Keratinocyte (primary cell): ENCODE results near the gene SPECC1L. TPM values are rescaled to one million over a fixed set of nuclear protein-coding genes. Genes with fewer than 3 reads are reported as not detected.

Source experiments
- DNase-seq: peaks from one replicate; pipeline ENCODE4 v3.0.0-alpha.2; 2011; ENCODE audit warnings: low read depth, missing footprints, low spot score
- FAIRE-seq: peaks from 2 replicates; lab custom pipeline; 2011; peaks lifted over from hg19 to GRCh38; lab: Jason Lieb, UNC
- H2AFZ ChIP-seq: 2 replicates; pipeline ENCODE4 v1.6.0; 2012; ENCODE audit warnings: low read length, control low read depth, inconsistent platforms; ENCODE audit not compliant: control insufficient read depth
- H3K27ac ChIP-seq: 2 replicates; pipeline ENCODE4 v1.5.1; 2011; ENCODE audit warnings: low read length; ENCODE audit not compliant: control insufficient read depth, insufficient read depth
- H3K27me3 ChIP-seq: 3 replicates; pipeline ENCODE4 v1.6.0; 2011; ENCODE audit warnings: low read length; ENCODE audit not compliant: control insufficient read depth, insufficient read depth; ENCODE audit errors: extremely low read depth
- H3K36me3 ChIP-seq, 2 experiments: 2 replicates in 1 of 2; 3 replicates in 1 of 2; pipeline ENCODE4 v1.5.1; 2011; ENCODE audit warnings: low read length in 2 of 2, mild to moderate bottlenecking in 1 of 2; ENCODE audit not compliant: control insufficient read depth in 2 of 2, insufficient read depth in 2 of 2; ENCODE audit errors: extremely low read depth in 1 of 2
- H3K4me1 ChIP-seq: 3 replicates; pipeline ENCODE4 v1.5.1; 2011; ENCODE audit warnings: low read length; ENCODE audit not compliant: control insufficient read depth, insufficient read depth; ENCODE audit errors: extremely low read depth
- H3K4me2 ChIP-seq: 3 replicates; pipeline ENCODE4 v1.6.0; 2011; ENCODE audit warnings: low read depth, low read length; ENCODE audit not compliant: control insufficient read depth, insufficient read depth; ENCODE audit errors: extremely low read depth
- H3K4me3 ChIP-seq, 3 experiments: fragments of 200-600 bp in 1 of 3; sonication (generic) in 1 of 3; 2 replicates in 2 of 3; 3 replicates in 1 of 3; pipeline ENCODE4 v1.5.1; 2011 to 2016; ENCODE audit warnings: low read length in 3 of 3, mild to moderate bottlenecking in 3 of 3, control low read depth in 2 of 3, inconsistent platforms in 1 of 3, low read depth in 1 of 3, mixed read lengths in 1 of 3, mixed run types in 1 of 3, moderate library complexity in 1 of 3; ENCODE audit not compliant: control insufficient read depth in 2 of 3, insufficient read depth in 2 of 3; ENCODE audit errors: extremely low read depth in 1 of 3
- H3K79me2 ChIP-seq: 2 replicates; pipeline ENCODE4 v1.6.0; 2012; ENCODE audit warnings: low read length; ENCODE audit not compliant: control insufficient read depth, insufficient read depth
- H3K9ac ChIP-seq: 3 replicates; pipeline ENCODE4 v1.6.0; 2011; ENCODE audit warnings: low read length; ENCODE audit not compliant: control insufficient read depth, insufficient read depth; ENCODE audit errors: extremely low read depth
- H3K9me1 ChIP-seq: 3 replicates; pipeline ENCODE4 v1.6.0; 2011; ENCODE audit warnings: low read length; ENCODE audit not compliant: control insufficient read depth, insufficient read depth; ENCODE audit errors: extremely low read depth
- H3K9me3 ChIP-seq: 2 replicates; pipeline ENCODE4 v1.5.1; 2012; ENCODE audit warnings: low read depth, low read length; ENCODE audit not compliant: control insufficient read depth
- H4K20me1 ChIP-seq: 3 replicates; pipeline ENCODE4 v1.6.0; 2011; ENCODE audit warnings: low read length; ENCODE audit not compliant: control insufficient read depth, insufficient read depth; ENCODE audit errors: extremely low read depth
- EZH2 ChIP-seq: IDR thresholded peaks from one replicate; pipeline ENCODE4 v1.6.1; 2012; ENCODE audit warnings: inconsistent platforms, mild to moderate bottlenecking, low read length, moderate library complexity
- dilution Hi-C: fragments of 300-500 bp; cut with MboI; formaldehyde crosslinking; loops from one replicate; pipeline ENCODE4 v1.7.0; 2020; ENCODE audit warnings: low sequenced_read_pairs; ENCODE audit not compliant: extremely low pct_ligation_motif_present
- polyA plus RNA-seq, 5 experiments: library from polyadenylated mRNA; depleted of rRNA in 3 of 5; stranded (reverse) in 3 of 5; stranded (forward) in 1 of 5; unstranded in 1 of 5; fragments of >200 nt; gene quantifications; 1 replicate in 1 of 5; 2 replicates in 3 of 5; 3 replicates in 1 of 5; pipeline versions ENCODE4 v1.2.1 to v1.2.3, GENCODE V29; 2011 to 2012; ENCODE audit warnings: missing spikeins in 2 of 5, low read depth in 1 of 5, low replicate concordance in 1 of 5
- TF ChIP-seq, protein P1 (sequence below), 3 experiments: IDR thresholded peaks in 1 of 3; conservative IDR thresholded peaks in 1 of 3; optimal IDR thresholded peaks in 1 of 3; 2 replicates in 2 of 3; 3 replicates in 1 of 3; pipeline versions ENCODE3 to v1.5.1; 2011; ENCODE audit warnings: low read length in 3 of 3, mild to moderate bottlenecking in 3 of 3, moderate library complexity in 2 of 3, control low read depth in 1 of 3, inconsistent platforms in 1 of 3; ENCODE audit not compliant: insufficient read depth in 2 of 3; ENCODE audit errors: extremely low read depth in 1 of 3

SPECC1L gene
- polyA plus RNA-seq, 1 donor (not counting 4 experiments of a cell fraction or from before 2014, with no cell fraction given), result 19.3 TPM

DNA sequence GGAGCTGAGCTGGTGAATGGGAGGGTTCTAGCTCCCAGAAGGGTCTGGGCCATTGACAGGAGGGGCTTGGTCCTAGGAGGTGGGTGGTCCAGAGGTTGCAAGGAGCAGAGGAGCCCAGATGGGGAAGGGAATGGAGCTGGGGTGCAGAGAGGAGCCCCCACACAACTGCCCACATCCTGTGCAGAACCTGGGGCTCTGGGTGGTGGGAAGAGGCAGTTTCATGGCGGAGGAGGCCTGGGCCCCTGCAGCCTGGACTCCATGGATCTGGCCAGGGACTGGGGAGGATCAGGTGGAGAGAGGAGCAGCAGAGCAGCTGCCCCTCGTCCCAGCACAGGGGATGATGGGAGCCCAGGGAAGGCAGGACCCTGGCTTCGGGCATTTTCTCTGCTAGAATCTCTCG, 155.8 kb downstream of the SPECC1L start:
- no peak overlapping the region for H3K27ac ChIP-seq
- H4K20me1 ChIP-seq, result no peaks in the 10 kb centered on the region
- H3K9ac ChIP-seq, result no peak overlapping the region
- H3K4me1 ChIP-seq, result peaks cover 18% of the 10 kb centered on the region
- H3K9me1 ChIP-seq, result no peaks in the 10 kb centered on the region
- FAIRE-seq (no peak), DNase-seq (no peak)
- TF ChIP-seq EZH2, result peak; percentile 14
- TF ChIP-seq, protein P1, sequence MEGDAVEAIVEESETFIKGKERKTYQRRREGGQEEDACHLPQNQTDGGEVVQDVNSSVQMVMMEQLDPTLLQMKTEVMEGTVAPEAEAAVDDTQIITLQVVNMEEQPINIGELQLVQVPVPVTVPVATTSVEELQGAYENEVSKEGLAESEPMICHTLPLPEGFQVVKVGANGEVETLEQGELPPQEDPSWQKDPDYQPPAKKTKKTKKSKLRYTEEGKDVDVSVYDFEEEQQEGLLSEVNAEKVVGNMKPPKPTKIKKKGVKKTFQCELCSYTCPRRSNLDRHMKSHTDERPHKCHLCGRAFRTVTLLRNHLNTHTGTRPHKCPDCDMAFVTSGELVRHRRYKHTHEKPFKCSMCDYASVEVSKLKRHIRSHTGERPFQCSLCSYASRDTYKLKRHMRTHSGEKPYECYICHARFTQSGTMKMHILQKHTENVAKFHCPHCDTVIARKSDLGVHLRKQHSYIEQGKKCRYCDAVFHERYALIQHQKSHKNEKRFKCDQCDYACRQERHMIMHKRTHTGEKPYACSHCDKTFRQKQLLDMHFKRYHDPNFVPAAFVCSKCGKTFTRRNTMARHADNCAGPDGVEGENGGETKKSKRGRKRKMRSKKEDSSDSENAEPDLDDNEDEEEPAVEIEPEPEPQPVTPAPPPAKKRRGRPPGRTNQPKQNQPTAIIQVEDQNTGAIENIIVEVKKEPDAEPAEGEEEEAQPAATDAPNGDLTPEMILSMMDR (optimal IDR thresholded peaks at IDR 0.05 in 1 of 3, IDR thresholded peaks at IDR 0.05 in 1 of 3, conservative IDR thresholded peaks at IDR 0.05 in 1 of 3; ENCODE audit: extremely low read depth in 1 of 3, insufficient read depth in 2 of 3, low read length in 3 of 3), result no peak
- no peak overlapping the region for H3K4me2 ChIP-seq
- no peaks in the 10 kb centered on the region for H3K79me2 ChIP-seq
- no peak overlapping the region for H2AFZ ChIP-seq
- dilution Hi-C loops, result no loop called here
- no peaks in the 10 kb centered on the region for H3K9me3 ChIP-seq
- H3K36me3 ChIP-seq, result no peaks in the 10 kb centered on the region
- peaks cover 37% of the 10 kb centered on the region for H3K27me3 ChIP-seq
- no peak overlapping the region for H3K4me3 ChIP-seq

DNA sequence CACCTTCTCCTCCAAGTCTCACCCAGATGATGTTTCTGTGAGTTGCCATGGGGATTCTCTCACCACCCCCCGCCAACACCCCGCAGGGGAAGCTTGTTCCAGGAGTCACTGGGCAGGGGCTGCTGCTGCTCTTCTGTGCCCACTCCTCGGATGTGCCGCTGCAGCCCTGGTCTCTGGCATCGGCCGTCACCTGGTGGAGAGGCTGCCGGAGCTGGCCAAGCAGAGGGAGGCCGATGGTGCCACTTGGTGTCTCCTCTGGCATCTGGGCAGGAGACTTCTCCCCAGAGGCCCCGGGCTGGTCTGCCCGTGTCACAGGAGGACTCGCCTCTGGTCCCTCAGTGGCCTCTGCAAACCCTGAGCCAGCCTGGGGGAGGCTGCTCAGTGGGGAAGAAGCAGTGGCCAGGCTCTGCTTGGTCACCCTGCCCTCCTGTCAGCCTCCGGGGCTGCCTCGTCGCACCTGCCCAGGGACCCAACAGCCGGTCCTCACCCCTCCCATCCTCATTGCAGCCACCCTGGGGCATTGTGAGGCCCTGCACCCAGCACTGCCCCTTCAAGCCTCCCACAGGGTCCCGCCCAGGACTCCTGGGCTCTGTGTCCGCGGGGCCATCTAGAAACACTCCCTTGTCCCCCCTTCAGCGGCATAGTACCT, 156.3 kb downstream of the SPECC1L start:
- Histone ChIP-seq H4K20me1 (no peaks in the 10 kb centered on the region), H3K27me3 (peaks cover 37% of the 10 kb centered on the region)

More for the DNA sequence above, 156.3 kb downstream of the SPECC1L start:
- H3K9ac ChIP-seq, result no peak overlapping the region
- FAIRE-seq (no peak), DNase-seq (no peak)
- no peak overlapping the region for H3K4me2 ChIP-seq
- H3K36me3 ChIP-seq, result no peaks in the 10 kb centered on the region
- no peak overlapping the region for H3K27ac ChIP-seq
- no peak overlapping the region for H2AFZ ChIP-seq
- no peak overlapping the region for H3K4me3 ChIP-seq
- H3K79me2 ChIP-seq, result no peaks in the 10 kb centered on the region
- no peaks in the 10 kb centered on the region for H3K9me1 ChIP-seq
- no peaks in the 10 kb centered on the region for H3K9me3 ChIP-seq
- TF ChIP-seq, protein P1 (optimal IDR thresholded peaks at IDR 0.05 in 1 of 3, IDR thresholded peaks at IDR 0.05 in 1 of 3, conservative IDR thresholded peaks at IDR 0.05 in 1 of 3; ENCODE audit: extremely low read depth in 1 of 3, insufficient read depth in 2 of 3, low read length in 3 of 3), result no peak
- no peak for TF ChIP-seq EZH2
- dilution Hi-C loops, result no loop called here
- H3K4me1 ChIP-seq, result peaks cover 23% of the 10 kb centered on the region
